Suprapubic skin (tissue), 4 donors: ENCODE measurements around the gene DPF1. TPM values are rescaled to one million over a fixed set of nuclear protein-coding genes. Genes with fewer than 3 reads are reported as not detected.
A peak's percentile ranks its signal among the peaks of the same experiment; 100 is the strongest.

Experiments used
- DNase-seq, 2 donors: peaks; one replicate each; pipeline ENCODE4 v3.0.0-alpha.2; 2019; ENCODE audit warnings: low spot score in 2 of 2
- H3K27ac ChIP-seq: fragments of 200-600 bp; sonication (generic); one replicate; pipeline ENCODE4 v1.5.1; 2019
- H3K27me3 ChIP-seq: fragments of 200-600 bp; sonication (generic); one replicate; pipeline ENCODE4 v1.5.1; 2019
- H3K36me3 ChIP-seq: fragments of 200-600 bp; sonication (generic); one replicate; pipeline ENCODE4 v1.5.1; 2019
- H3K4me1 ChIP-seq: fragments of 200-600 bp; sonication (generic); one replicate; pipeline ENCODE4 v1.5.1; 2019
- H3K4me3 ChIP-seq: fragments of 200-600 bp; sonication (generic); one replicate; pipeline ENCODE4 v1.5.1; 2019; ENCODE audit warnings: mild to moderate bottlenecking
- H3K9me3 ChIP-seq: fragments of 200-600 bp; sonication (generic); one replicate; pipeline ENCODE4 v1.5.1; 2019
- CTCF ChIP-seq, 2 donors: fragments of 200-600 bp in 1 of 2; fragments of 450-650 bp in 1 of 2; sonication (generic) in 1 of 2; IDR thresholded peaks; one replicate each; pipeline ENCODE4 v1.5.1; 2016 to 2019; ENCODE audit warnings: antibody characterized with exemption in 2 of 2, mild to moderate bottlenecking in 1 of 2, moderate library complexity in 1 of 2
- EP300 ChIP-seq: sonication (generic); formaldehyde crosslinking; IDR thresholded peaks from one replicate; pipeline ENCODE4 v1.6.1; 2017; ENCODE audit warnings: antibody characterized with exemption
- POLR2A ChIP-seq, 2 donors: fragments of 450-650 bp; IDR thresholded peaks; one replicate each; pipeline ENCODE4 v1.6.1; 2017; ENCODE audit warnings: antibody characterized with exemption in 2 of 2, mild to moderate bottlenecking in 2 of 2, moderate library complexity in 2 of 2
- POLR2AphosphoS5 ChIP-seq, 3 donors: sonication (generic); formaldehyde crosslinking; IDR thresholded peaks; one replicate each; pipeline ENCODE4 v1.6.1; 2017; ENCODE audit warnings: antibody characterized with exemption in 3 of 3
- WGBS: methylation state at CpG from one replicate; pipeline ENCODE4 v1.1.5; 2018; 5-methylcytosine and 5-hydroxymethylcytosine counted together
- total RNA-seq, 4 donors: library from RNA; depleted of rRNA; stranded (reverse); fragments of >200 nt; gene quantifications; one replicate each; pipeline ENCODE4 v1.1.0, GENCODE V29; 2016

DPF1 gene
- total RNA-seq, 4 donors from 2014 or later: 1.1 TPM; not detected in 3

DNA sequence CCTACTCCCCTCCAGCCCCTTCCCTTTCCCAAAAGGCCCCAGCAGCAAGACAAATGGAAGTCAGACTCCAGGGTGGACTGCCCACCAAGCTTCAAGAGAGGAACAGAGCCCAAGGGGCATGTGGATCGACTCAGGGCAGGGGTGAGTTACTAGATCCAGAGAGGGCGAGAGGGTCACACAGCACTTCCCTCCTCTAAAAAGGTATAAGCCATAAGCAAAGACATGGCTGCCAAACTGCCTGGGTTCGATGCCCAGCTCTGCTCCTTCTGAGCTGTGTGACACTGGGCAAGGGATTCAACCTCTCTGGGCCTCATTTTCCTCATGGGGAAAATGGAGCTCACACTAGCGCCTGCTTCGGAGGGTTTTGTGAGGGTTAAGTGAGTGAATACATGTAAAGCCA, 28.4 kb upstream of the DPF1 start:
- Histone ChIP-seq H3K9me3 (no peaks in the 10 kb centered on the region), H3K4me1 (peaks cover 46% of the 10 kb centered on the region), H3K27ac (peak overlapping the region; percentile 79), H3K36me3 (no peaks in the 10 kb centered on the region), H3K27me3 (peaks cover 13% of the 10 kb centered on the region), H3K4me3 (peak overlapping the region; percentile 24)
- no peak for DNase-seq
- no peak for TF ChIP-seq POLR2A (IDR thresholded peaks at IDR 0.05)
- no peak for TF ChIP-seq EP300
- TF ChIP-seq CTCF (IDR thresholded peaks at IDR 0.05): no peak
- no peak for TF ChIP-seq POLR2AphosphoS5 (IDR thresholded peaks at IDR 0.05)
- 81% methylated on average over 5 of the region's 5 CpGs for WGBS

DNA sequence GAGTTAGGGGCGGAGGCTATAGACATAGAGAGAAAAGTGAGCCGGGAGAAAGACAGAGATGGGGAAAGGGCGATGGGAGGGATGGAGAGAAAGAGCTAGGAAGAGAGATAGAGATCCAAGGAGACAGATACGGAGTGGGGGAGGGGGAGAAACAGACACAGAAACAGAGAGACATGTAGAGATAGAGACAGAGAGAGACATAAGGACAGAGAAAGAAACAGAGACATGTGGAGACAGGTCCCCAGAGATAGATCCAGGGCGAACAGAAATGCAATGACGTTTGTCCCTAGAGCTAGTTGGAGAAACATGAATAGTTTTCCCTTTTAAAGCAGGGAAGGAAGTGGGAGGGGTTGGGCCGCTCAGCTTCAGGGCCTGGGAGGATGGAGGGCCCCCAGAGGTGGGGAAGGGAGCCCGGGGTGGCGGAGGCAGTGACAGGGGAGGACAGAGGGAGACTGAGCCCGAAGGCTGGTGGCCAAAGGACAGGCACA, 27.6 kb upstream of the DPF1 start:
- Histone ChIP-seq H3K9me3 (no peaks in the 10 kb centered on the region), H3K27ac (peak overlapping the region; percentile 79), H3K4me1 (peaks cover 43% of the 10 kb centered on the region), H3K4me3 (peak overlapping the region; percentile 24), H3K36me3 (no peaks in the 10 kb centered on the region), H3K27me3 (peaks cover 9% of the 10 kb centered on the region)
- no peak for DNase-seq
- TF ChIP-seq EP300 (no peak), POLR2A (IDR thresholded peaks at IDR 0.05) (no peak), CTCF (IDR thresholded peaks at IDR 0.05) (no peak), POLR2AphosphoS5 (IDR thresholded peaks at IDR 0.05) (no peak)
- WGBS: 9% methylated on average over 10 of the region's 10 CpGs

GRCh38 chr19:38250821-38251563, 27.0 kb upstream of the DPF1 start:
- Histone ChIP-seq H3K9me3 (no peaks in the 10 kb centered on the region), H3K36me3 (no peaks in the 10 kb centered on the region), H3K4me1 (peaks cover 41% of the 10 kb centered on the region), H3K27ac (peak overlapping the region; percentile 79), H3K4me3 (peak overlapping the region; percentile 8), H3K27me3 (peaks cover 3% of the 10 kb centered on the region)
- DNase-seq: no peak
- no peak for TF ChIP-seq EP300
- WGBS: 24% methylated on average over 17 of the region's 18 CpGs

DNA sequence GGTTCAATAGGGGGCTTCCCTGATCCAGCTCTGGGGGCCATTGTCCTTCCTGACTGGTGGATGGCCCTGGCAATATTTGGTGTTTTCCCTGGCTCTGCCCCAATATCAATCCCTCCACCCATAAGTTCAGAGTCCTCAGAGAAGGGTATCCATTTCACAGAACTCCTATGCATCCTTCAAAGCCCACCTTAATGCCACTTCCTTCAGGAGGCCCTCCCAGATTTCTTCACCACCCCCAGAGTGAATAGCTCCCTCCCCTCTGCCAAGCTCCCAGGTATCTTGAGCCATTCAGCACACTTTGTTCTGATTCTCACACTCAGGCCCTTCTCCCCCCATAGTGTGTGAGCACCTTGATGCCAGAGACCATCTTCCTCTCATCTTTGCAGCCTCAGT, 26.4 kb upstream of the DPF1 start:
- no peak overlapping the region for H3K4me3 ChIP-seq
- no peaks in the 10 kb centered on the region for H3K27me3 ChIP-seq
- H3K4me1 ChIP-seq: peaks cover 38% of the 10 kb centered on the region
- peak overlapping the region; percentile 79 for H3K27ac ChIP-seq
- H3K9me3 ChIP-seq: no peaks in the 10 kb centered on the region
- TF ChIP-seq POLR2A (IDR thresholded peaks at IDR 0.05): no peak
- TF ChIP-seq EP300: no peak
- no peak for TF ChIP-seq POLR2AphosphoS5 (IDR thresholded peaks at IDR 0.05)
- no peak for TF ChIP-seq CTCF (IDR thresholded peaks at IDR 0.05)
- no peak for DNase-seq
- no peaks in the 10 kb centered on the region for H3K36me3 ChIP-seq

DNA sequence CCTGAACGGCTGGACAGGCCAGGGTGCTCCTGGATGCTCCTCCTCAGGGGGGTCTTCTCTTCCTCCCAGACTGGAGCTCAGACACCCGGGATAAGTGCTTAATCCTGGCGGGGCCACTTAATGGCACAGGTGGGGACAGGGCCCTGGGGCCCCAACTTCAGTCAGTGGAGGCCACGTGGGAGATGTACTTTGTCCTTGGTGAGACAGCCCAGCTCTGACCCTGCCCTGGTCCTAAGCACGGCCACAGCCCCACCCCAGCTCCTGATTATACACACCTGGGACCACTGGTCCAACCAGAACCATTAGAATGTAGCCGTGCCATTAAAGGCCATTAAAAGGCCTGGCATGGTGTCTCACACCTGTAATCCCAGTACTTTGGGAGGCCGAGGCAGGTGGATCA, 24.4 kb upstream of the DPF1 start:
- no peak for DNase-seq
- H3K27me3 ChIP-seq: no peaks in the 10 kb centered on the region
- H3K9me3 ChIP-seq: no peaks in the 10 kb centered on the region
- no peaks in the 10 kb centered on the region for H3K36me3 ChIP-seq
- H3K4me3 ChIP-seq: no peak overlapping the region
- peaks cover 42% of the 10 kb centered on the region for H3K4me1 ChIP-seq
- no peak for TF ChIP-seq CTCF (IDR thresholded peaks at IDR 0.05)
- no peak for TF ChIP-seq EP300
- no peak for TF ChIP-seq POLR2A (IDR thresholded peaks at IDR 0.05)
- TF ChIP-seq POLR2AphosphoS5 (IDR thresholded peaks at IDR 0.05): no peak
- WGBS: 100% methylated on average over 5 of the region's 7 CpGs
- no peak overlapping the region for H3K27ac ChIP-seq
